IMR-90 (cell line): ENCODE measurements around the gene SPHK2. TPM values are rescaled to one million over a fixed set of nuclear protein-coding genes. Genes with fewer than 3 reads are reported as not detected.

Experiments used
- ATAC-seq: fragments of 200-7000 bp; cut with Tn5 transposase; 2 replicates; pipeline ENCODE4 v1.9.1; 2020; ENCODE audit warnings: low read depth, mild to moderate bottlenecking, moderate library complexity
- BruUV-seq: library from RNA; stranded (reverse); fragments of 400-500 nt; replicated peaks from 2 replicates; lab custom pipeline; 2021; lab: Mats Ljungman, UMichigan
- CTCF ChIA-PET: fragments of 300-600 bp; formaldehyde crosslinking; extraction: SDS; loops from one replicate; lab custom pipeline; 2021; ENCODE audit warnings: antibody characterized with exemption; lab: Yijun Ruan, JAX
- POLR2A ChIA-PET: fragments of 300-600 bp; sonication (Branson Sonifier 250); formaldehyde crosslinking; loops from one replicate; lab custom pipeline; 2022; ENCODE audit warnings: antibody characterized with exemption; ENCODE audit not compliant: unreplicated experiment; lab: Charles Lee
- DNase-seq: peaks from one replicate; pipeline ENCODE4 v3.0.0; 2013
- H2AFZ ChIP-seq: replicated peaks from 2 replicates; pipeline ENCODE3; 2013; ENCODE audit warnings: low read length, mild to moderate bottlenecking; ENCODE audit not compliant: poor library complexity
- H2AK5ac ChIP-seq: 2 replicates; pipeline ENCODE4 v1.6.1; 2013; ENCODE audit warnings: low read depth, low read length, inconsistent platforms
- H2AK9ac ChIP-seq: replicated peaks from 2 replicates; pipeline ENCODE3; 2013; ENCODE audit warnings: mild to moderate bottlenecking, low read depth, low read length, moderate library complexity; ENCODE audit not compliant: poor library complexity
- H2BK120ac ChIP-seq: 2 replicates; pipeline ENCODE4 v1.6.1; 2013; ENCODE audit warnings: low read depth, low read length, inconsistent platforms
- H2BK15ac ChIP-seq: 3 replicates; pipeline ENCODE4 v1.6.1; 2013; ENCODE audit warnings: low read depth, low read length, inconsistent platforms
- H2BK20ac ChIP-seq: 2 replicates; pipeline ENCODE4 v1.6.1; 2013; ENCODE audit warnings: low read depth, mild to moderate bottlenecking, inconsistent platforms, low read length, moderate library complexity
- H2BK5ac ChIP-seq: 2 replicates; pipeline ENCODE4 v1.6.1; 2013; ENCODE audit warnings: mild to moderate bottlenecking, low read depth, low read length, inconsistent platforms; ENCODE audit not compliant: poor library complexity, severe bottlenecking
- H3K14ac ChIP-seq: replicated peaks from 2 replicates; pipeline ENCODE4 v1.6.1; 2013; ENCODE audit warnings: low read depth, low read length, inconsistent platforms
- H3K18ac ChIP-seq: 2 replicates; pipeline ENCODE4 v1.6.1; 2013; ENCODE audit warnings: low read depth, low read length, control low read depth
- H3K23ac ChIP-seq: 2 replicates; pipeline ENCODE4 v1.6.1; 2013; ENCODE audit warnings: low read depth, low read length, inconsistent platforms
- H3K27ac ChIP-seq: 2 replicates; pipeline ENCODE4 v1.5.1; 2013; ENCODE audit warnings: mild to moderate bottlenecking, control low read depth, low read length; ENCODE audit not compliant: insufficient read depth
- H3K27me3 ChIP-seq: 2 replicates; pipeline ENCODE4 v1.6.1; 2013; ENCODE audit warnings: low read length; ENCODE audit not compliant: control insufficient read depth, insufficient read depth
- H3K36me3 ChIP-seq: 2 replicates; pipeline ENCODE4 v1.6.1; 2013; ENCODE audit warnings: low read length, mixed read lengths; ENCODE audit not compliant: control insufficient read depth, insufficient read depth
- H3K4ac ChIP-seq: 2 replicates; pipeline ENCODE4 v1.6.1; 2013; ENCODE audit warnings: low read depth, low read length, inconsistent platforms
- H3K4me1 ChIP-seq: 2 replicates; pipeline ENCODE4 v1.6.1; 2013; ENCODE audit warnings: low read length, mixed read lengths; ENCODE audit not compliant: control insufficient read depth, insufficient read depth
- H3K4me2 ChIP-seq: 2 replicates; pipeline ENCODE4 v1.6.1; 2013; ENCODE audit warnings: low read depth, mild to moderate bottlenecking, control low read depth, low read length, moderate library complexity
- H3K4me3 ChIP-seq: 2 replicates; pipeline ENCODE4 v1.5.1; 2013; ENCODE audit warnings: low read depth, mild to moderate bottlenecking, control low read depth, low read length, moderate library complexity; ENCODE audit not compliant: insufficient read depth
- H3K56ac ChIP-seq: 2 replicates; pipeline ENCODE4 v1.6.1; 2013; ENCODE audit warnings: low read length, inconsistent platforms; ENCODE audit not compliant: insufficient read depth; ENCODE audit errors: extremely low read depth
- H3K79me1 ChIP-seq, 2 experiments: 2 replicates each; pipeline ENCODE4 v1.6.1; 2013; ENCODE audit warnings: low read length in 2 of 2, inconsistent platforms in 1 of 2, low read depth in 1 of 2
- H3K9ac ChIP-seq: 2 replicates; pipeline ENCODE4 v1.6.1; 2013; ENCODE audit warnings: low read depth, low read length, control low read depth
- H3K9me1 ChIP-seq: 2 replicates; pipeline ENCODE4 v1.6.1; 2013; ENCODE audit warnings: low read length, inconsistent platforms; ENCODE audit not compliant: insufficient read depth
- H3K9me3 ChIP-seq: 2 replicates; pipeline ENCODE4 v1.6.1; 2013; ENCODE audit warnings: low read length; ENCODE audit not compliant: control insufficient read depth, insufficient read depth
- H4K20me1 ChIP-seq: 2 replicates; pipeline ENCODE4 v1.6.1; 2013; ENCODE audit warnings: low read length, inconsistent platforms; ENCODE audit not compliant: insufficient read depth
- H4K5ac ChIP-seq: 2 replicates; pipeline ENCODE4 v1.6.1; 2013; ENCODE audit warnings: mild to moderate bottlenecking, low read depth, low read length, control low read depth
- H4K8ac ChIP-seq, 2 experiments: 2 replicates each; pipeline ENCODE4 v1.6.1; 2013; ENCODE audit warnings: low read depth in 2 of 2, low read length in 2 of 2, control low read depth in 1 of 2, inconsistent platforms in 1 of 2
- H4K91ac ChIP-seq: 2 replicates; pipeline ENCODE4 v1.6.1; 2013; ENCODE audit warnings: low read depth, low read length, inconsistent platforms; ENCODE audit not compliant: insufficient read depth
- POLR2A ChIP-seq: IDR thresholded peaks from 2 replicates; pipeline ENCODE4 v1.6.1; 2012; ENCODE audit warnings: mild to moderate bottlenecking, low read depth, low read length
- WGBS, 2 experiments: methylation state at CpG; one replicate each; pipeline versions ENCODE4 v1.1.5 to v1.1.7; 2013; ENCODE audit warnings: missing lambda C conversion rate in 2 of 2; ENCODE audit not compliant: insufficient read length in 1 of 2; ENCODE audit errors: extremely low coverage in 2 of 2; 5-methylcytosine and 5-hydroxymethylcytosine counted together
- dilution Hi-C: fragments of 300-500 bp; cut with HindIII; formaldehyde crosslinking; loops from one replicate; pipeline ENCODE4 v1.14.3; 2018; ENCODE audit warnings: low sequenced_read_pairs; ENCODE audit not compliant: unreplicated experiment
- in situ Hi-C: fragments of 300-500 bp; cut with MboI; formaldehyde crosslinking; loops from 3 replicates; pipeline ENCODE4 v1.14.3; 2019; ENCODE audit warnings: low sequenced_read_pairs, inconsistent platforms, mixed read lengths
- intact Hi-C: fragments of 100-400 bp; cut with micrococcal nuclease; formaldehyde crosslinking; loops from 2 replicates; pipeline ENCODE4 v1.10.0; 2022
- polyA plus RNA-seq, 3 experiments: library from polyadenylated mRNA; depleted of rRNA; stranded (reverse); fragments of >200 nt; gene quantifications; 2 replicates each; pipeline ENCODE4 v1.2.3, GENCODE V29; 2012; ENCODE audit warnings: low replicate concordance in 1 of 3
- total RNA-seq: library from RNA; depleted of rRNA; stranded (reverse); fragments of >200 nt; gene quantifications from 2 replicates; pipeline ENCODE4 v1.2.3, GENCODE V29; 2012

The SPHK2 gene
- total and polyA plus RNA-seq, 2 of the 4 experiments (the other 2 are of a cell fraction) = 1.6 to 9.9 TPM

GRCh38 chr19:48642862-48643261 is 23.6 kb downstream of the SPHK2 start:
- Histone ChIP-seq H2BK5ac (no peak overlapping the region), H2BK20ac (no peak overlapping the region), H3K9me3 (no peaks in the 10 kb centered on the region), H3K79me1 (peaks cover 0 to 4% of the 10 kb centered on the region in 2 experiments; a peak in 2 of 4 replicates), H3K27ac (no peak overlapping the region), H3K4me2 (no peak overlapping the region), H3K56ac (no peak overlapping the region), H2BK15ac (no peak overlapping the region), H2AFZ (no peak overlapping the region), H3K27me3 (no peaks in the 10 kb centered on the region), H3K18ac (no peak overlapping the region), H4K5ac (no peak overlapping the region), H3K9me1 (peaks cover 5% of the 10 kb centered on the region), H3K4me1 (peaks cover 8% of the 10 kb centered on the region), H2AK9ac (no peak overlapping the region), H3K9ac (no peak overlapping the region), H3K4ac (no peak overlapping the region), H3K14ac (no peak overlapping the region), H4K91ac (no peak overlapping the region), H2BK120ac (no peak overlapping the region), H3K4me3 (no peak overlapping the region), H3K36me3 (no peaks in the 10 kb centered on the region), H3K23ac (no peak overlapping the region), H4K8ac (no peak overlapping the region), H4K20me1 (no peaks in the 10 kb centered on the region), H2AK5ac (no peak overlapping the region)
- in situ Hi-C loops = loop anchor here (10.0 kb wide), 2 partner anchors 192 to 322 kb away; partner anchors contain the start of genes FTL and HSD17B14
- 93% methylated on average over 3 of the region's 5 CpGs; no CpG with 5 or more reads in 1 of the 2 experiments for WGBS, 2 experiments
- no TSS peak for BruUV-seq
- ChIA-PET CTCF (no interaction called here), POLR2A (no interaction called here)
- ATAC-seq (no peak), DNase-seq (no peak)
- TF ChIP-seq POLR2A = no peak
- dilution Hi-C loops = no loop called here
- intact Hi-C loops = loop anchor here (10.0 kb wide), 1 partner anchor 322 kb away; the partner anchor contains the start of gene FTL
